AG04449 (cell line): Measurements from ENCODE around the gene KLF2.

Source experiments
- CTCF ChIA-PET: fragments of 350-600 bp; formaldehyde crosslinking; extraction: SDS; loops from one replicate; lab custom pipeline; 2021; ENCODE audit warnings: antibody characterized with exemption; lab: Yijun Ruan, JAX
- POLR2A ChIA-PET: fragments of 400-600, 350-600 bp; formaldehyde crosslinking; extraction: SDS; loops from one replicate; lab custom pipeline; 2020; ENCODE audit warnings: antibody characterized with exemption, inconsistent platforms; lab: Yijun Ruan, JAX
- DNase-seq: peaks from one replicate; pipeline ENCODE4 v3.0.0-alpha.2; 2010; ENCODE audit warnings: low read depth, low spot score
- H3K4me3 ChIP-seq: 2 replicates; pipeline ENCODE4 v1.5.1; 2011; ENCODE audit warnings: low read depth, mild to moderate bottlenecking, control low read depth, low read length
- CTCF ChIP-seq: IDR thresholded peaks from one replicate; pipeline ENCODE4 v1.5.1; 2011; ENCODE audit warnings: mild to moderate bottlenecking, moderate library complexity, low read length, control low read depth, inconsistent platforms; ENCODE audit not compliant: insufficient read depth; ENCODE audit errors: missing control alignments

KLF2 gene

GRCh38 chr19:16285769-16286498 lies 38.7 kb upstream of the KLF2 start:
- CTCF ChIA-PET = interaction anchor here (0.9 kb wide), 1 partner anchor 97 kb away, joined by 3 read pairs; no protein-coding TSS in a partner anchor
- DNase-seq = no peak
- no peak for TF ChIP-seq CTCF
- POLR2A ChIA-PET = no interaction called here
- no peak overlapping the region for H3K4me3 ChIP-seq

- TF ChIP-seq CTCF = no peak
- ChIA-PET POLR2A (no interaction called here), CTCF (interaction anchor here (0.9 kb wide), 1 partner anchor 35 kb away, joined by 3 read pairs; no protein-coding TSS in a partner anchor)
- no peak overlapping the region for H3K4me3 ChIP-seq
- no peak for DNase-seq
Measured at GRCh38 chr19:16288544-16288943, 36.1 kb upstream of the KLF2 start.

GRCh38 chr19:16289594-16289993 lies 35.0 kb upstream of the KLF2 start:
- CTCF ChIA-PET = interaction anchor here (0.9 kb wide), 1 partner anchor 36 kb away, joined by 3 read pairs; no protein-coding TSS in a partner anchor
- POLR2A ChIA-PET = no interaction called here
- no peak for DNase-seq
- H3K4me3 ChIP-seq = no peak overlapping the region
- TF ChIP-seq CTCF = no peak

GRCh38 chr19:16290692-16291091 lies 33.9 kb upstream of the KLF2 start:
- no peak for DNase-seq
- no peak for TF ChIP-seq CTCF
- H3K4me3 ChIP-seq = no peak overlapping the region
- ChIA-PET CTCF (no interaction called here), POLR2A (no interaction called here)

GRCh38 chr19:16293118-16294091 lies 31.2 kb upstream of the KLF2 start:
- ChIA-PET POLR2A (interaction anchor here (3.3 kb wide), 1 partner anchor 31 kb away, joined by 19 read pairs; the partner anchor contains the start of gene KLF2), CTCF (interaction anchor here (0.7 to 1.2 kb wide), 3 partner anchors 46 to 90 kb away, joined by 3 to 4 read pairs (median 3); no protein-coding TSS in a partner anchor)
- DNase-seq = peak; percentile 77
- TF ChIP-seq CTCF = no peak
- H3K4me3 ChIP-seq = peak overlapping the region; percentile 15

GRCh38 chr19:16295057-16295456 lies 29.6 kb upstream of the KLF2 start:
- CTCF ChIA-PET = no interaction called here
- H3K4me3 ChIP-seq = no peak overlapping the region
- TF ChIP-seq CTCF = no peak
- DNase-seq = no peak
- POLR2A ChIA-PET = interaction anchor here (0.7 kb wide), 1 partner anchor 1219 kb away, joined by 3 read pairs; no protein-coding TSS in a partner anchor
